MM.1S (cell line): Measurements from ENCODE around the gene PTPRN2.

Experiments
- DNase-seq: peaks from one replicate; pipeline ENCODE4 v3.0.0-alpha.2; 2015
- H2AFZ ChIP-seq: fragments of 300-600 bp; sonication (generic); 2 replicates; pipeline ENCODE4 v1.6.0; 2016; ENCODE audit warnings: antibody characterized with exemption, low read length
- H3F3A ChIP-seq: fragments of 300-600 bp; sonication (generic); 2 replicates; pipeline ENCODE4 v1.6.1; 2016; ENCODE audit warnings: mild to moderate bottlenecking, antibody characterized with exemption, low read length, moderate library complexity, mixed read lengths; ENCODE audit not compliant: insufficient read depth
- H3K27ac ChIP-seq: fragments of 300-600 bp; sonication (generic); 2 replicates; pipeline ENCODE4 v1.5.1; 2016; ENCODE audit warnings: mild to moderate bottlenecking, low read length
- H3K27me3 ChIP-seq: fragments of 300-600 bp; sonication (generic); replicated peaks from 2 replicates; pipeline ENCODE4 v1.6.0; 2016; ENCODE audit warnings: low read length; ENCODE audit not compliant: insufficient read depth
- H3K36me3 ChIP-seq: fragments of 300-600 bp; sonication (generic); replicated peaks from 2 replicates; pipeline ENCODE4 v1.6.1; 2016; ENCODE audit warnings: mild to moderate bottlenecking, low read length, mixed read lengths; ENCODE audit not compliant: insufficient read depth
- H3K4me1 ChIP-seq: fragments of 300-600 bp; sonication (generic); 2 replicates; pipeline ENCODE4 v1.6.1; 2016; ENCODE audit warnings: low read length, mixed read lengths
- H3K4me2 ChIP-seq: fragments of 300-600 bp; sonication (generic); 2 replicates; pipeline ENCODE4 v1.6.0; 2016; ENCODE audit warnings: low read depth, low read length
- H3K4me3 ChIP-seq: fragments of 300-600 bp; sonication (generic); 2 replicates; pipeline ENCODE4 v1.5.1; 2016; ENCODE audit warnings: low read length, mixed read lengths
- H3K79me2 ChIP-seq: fragments of 300-600 bp; sonication (generic); 2 replicates; pipeline ENCODE4 v1.6.1; 2016; ENCODE audit warnings: mixed run types, low read length, mixed read lengths
- H3K9ac ChIP-seq: fragments of 300-600 bp; sonication (generic); 2 replicates; pipeline ENCODE4 v1.6.1; 2016; ENCODE audit warnings: low read length, mixed read lengths
- H3K9me2 ChIP-seq: fragments of 300-600 bp; sonication (generic); replicated peaks from 2 replicates; pipeline ENCODE4 v1.6.1; 2016; ENCODE audit warnings: mild to moderate bottlenecking, low read length, mixed read lengths; ENCODE audit not compliant: insufficient read depth
- H3K9me3 ChIP-seq: fragments of 300-600 bp; sonication (generic); replicated peaks from 2 replicates; pipeline ENCODE4 v1.6.1; 2016; ENCODE audit warnings: mild to moderate bottlenecking, low read length, mixed read lengths; ENCODE audit not compliant: insufficient read depth
- H4K20me1 ChIP-seq: fragments of 300-600 bp; sonication (generic); 2 replicates; pipeline ENCODE4 v1.6.1; 2016; ENCODE audit warnings: mild to moderate bottlenecking, low read length, moderate library complexity, mixed read lengths; ENCODE audit not compliant: insufficient read depth
- EZH2 ChIP-seq: fragments of 300-600 bp; sonication (generic); optimal IDR thresholded peaks from 2 replicates; pipeline ENCODE3; 2017; ENCODE audit warnings: low read depth, mild to moderate bottlenecking, antibody characterized with exemption, low read length, mixed read lengths
- EZH2phosphoT487 ChIP-seq: fragments of 300-600 bp; sonication (generic); IDR thresholded peaks from 2 replicates; pipeline ENCODE4 v1.6.1; 2018; ENCODE audit warnings: antibody characterized with exemption, low read length
- TF ChIP-seq, protein P1 (sequence below): fragments of 300-600 bp; sonication (generic); IDR thresholded peaks from 2 replicates; pipeline ENCODE4 v1.5.1; 2016; ENCODE audit warnings: antibody characterized with exemption, low read length, mixed read lengths

PTPRN2 gene

DNA sequence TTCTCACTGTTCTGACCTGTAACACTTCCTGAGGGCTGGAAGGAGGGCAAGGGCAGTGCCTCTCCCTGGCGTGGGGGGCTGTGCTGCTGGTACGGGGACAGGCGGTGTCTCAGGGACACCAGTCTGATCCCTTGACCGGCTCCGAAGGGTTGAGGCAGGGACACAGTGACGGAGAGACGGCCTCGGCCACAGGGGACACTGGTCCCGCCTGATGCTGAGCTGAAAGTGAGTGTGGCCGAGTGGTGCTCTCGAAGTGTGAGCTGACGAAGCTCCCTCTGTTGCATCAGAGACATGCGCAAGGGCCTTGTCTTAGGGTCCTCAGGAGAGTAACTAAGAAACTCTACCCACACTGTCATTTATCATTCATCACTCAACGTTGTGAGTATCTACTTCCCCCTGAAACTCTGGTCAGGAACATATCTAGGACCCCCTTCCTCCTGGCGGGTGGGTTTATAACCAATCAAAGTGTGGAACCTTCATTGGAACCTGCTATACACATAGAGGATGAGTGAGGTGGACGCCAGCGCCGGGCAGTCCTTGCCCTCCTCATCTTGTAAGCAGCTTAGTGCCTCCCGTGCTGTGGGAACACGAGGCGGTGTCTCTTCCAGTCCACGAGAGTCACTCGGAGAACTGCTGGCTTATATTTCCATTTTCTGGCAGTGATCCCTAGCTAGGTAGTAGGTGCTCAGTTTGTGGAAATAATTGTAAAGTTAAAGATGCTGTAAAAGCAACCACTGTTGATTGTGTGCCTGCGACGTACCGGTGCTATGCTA is 967.7 kb downstream of the PTPRN2 start:
- Histone ChIP-seq H3K79me2 (no peaks in the 10 kb centered on the region), H3K9me2 (no peaks in the 10 kb centered on the region), H3K27me3 (peaks cover 97% of the 10 kb centered on the region), H3K4me2 (no peak overlapping the region), H2AFZ (no peak overlapping the region), H3K4me1 (no peaks in the 10 kb centered on the region), H3K36me3 (no peaks in the 10 kb centered on the region), H3K4me3 (no peak overlapping the region), H3K9me3 (no peaks in the 10 kb centered on the region), H3F3A (no peaks in the 10 kb centered on the region), H3K9ac (no peak overlapping the region), H3K27ac (no peak overlapping the region), H4K20me1 (no peaks in the 10 kb centered on the region)
- no peak for DNase-seq
- TF ChIP-seq, protein P1, sequence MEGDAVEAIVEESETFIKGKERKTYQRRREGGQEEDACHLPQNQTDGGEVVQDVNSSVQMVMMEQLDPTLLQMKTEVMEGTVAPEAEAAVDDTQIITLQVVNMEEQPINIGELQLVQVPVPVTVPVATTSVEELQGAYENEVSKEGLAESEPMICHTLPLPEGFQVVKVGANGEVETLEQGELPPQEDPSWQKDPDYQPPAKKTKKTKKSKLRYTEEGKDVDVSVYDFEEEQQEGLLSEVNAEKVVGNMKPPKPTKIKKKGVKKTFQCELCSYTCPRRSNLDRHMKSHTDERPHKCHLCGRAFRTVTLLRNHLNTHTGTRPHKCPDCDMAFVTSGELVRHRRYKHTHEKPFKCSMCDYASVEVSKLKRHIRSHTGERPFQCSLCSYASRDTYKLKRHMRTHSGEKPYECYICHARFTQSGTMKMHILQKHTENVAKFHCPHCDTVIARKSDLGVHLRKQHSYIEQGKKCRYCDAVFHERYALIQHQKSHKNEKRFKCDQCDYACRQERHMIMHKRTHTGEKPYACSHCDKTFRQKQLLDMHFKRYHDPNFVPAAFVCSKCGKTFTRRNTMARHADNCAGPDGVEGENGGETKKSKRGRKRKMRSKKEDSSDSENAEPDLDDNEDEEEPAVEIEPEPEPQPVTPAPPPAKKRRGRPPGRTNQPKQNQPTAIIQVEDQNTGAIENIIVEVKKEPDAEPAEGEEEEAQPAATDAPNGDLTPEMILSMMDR, result no peak
- no peak for TF ChIP-seq EZH2
- no peak for TF ChIP-seq EZH2phosphoT487

DNA sequence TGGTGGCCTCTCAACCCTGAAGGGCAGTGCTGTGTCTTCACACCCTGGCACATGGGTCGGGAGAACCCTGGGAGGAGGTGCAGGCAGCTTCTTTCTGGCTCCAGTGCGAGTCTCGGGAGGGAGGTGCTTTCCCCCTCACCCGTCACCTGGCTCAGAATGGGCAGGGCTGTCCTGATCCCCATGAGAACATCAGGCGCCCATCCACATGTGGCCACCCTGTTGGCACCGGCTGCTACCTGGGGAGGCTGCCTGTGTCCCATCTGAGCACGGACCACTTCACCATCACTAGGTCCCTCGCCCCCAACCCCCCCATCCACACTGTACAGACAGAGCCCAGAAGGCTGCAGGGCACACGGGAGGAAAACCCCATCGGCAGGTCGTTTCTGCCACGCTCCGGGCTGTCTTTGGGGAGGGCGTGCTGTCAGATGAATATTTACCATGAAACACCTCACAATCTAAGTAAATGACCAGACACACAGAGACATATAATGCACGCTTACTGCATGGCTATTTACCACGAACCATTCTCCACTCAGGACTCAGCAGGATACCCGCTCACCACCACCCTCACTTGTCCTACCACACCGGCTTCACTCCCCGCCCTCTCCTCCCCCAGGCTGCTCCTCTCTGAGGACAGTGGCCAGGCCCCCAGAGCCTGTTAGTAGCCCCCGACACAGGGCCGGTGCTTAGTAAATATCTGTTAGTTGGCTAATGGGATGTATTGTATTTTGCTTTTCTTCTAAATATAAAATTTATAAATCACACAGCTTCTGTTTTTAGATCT is 968.6 kb downstream of the PTPRN2 start:
- Histone ChIP-seq H3K79me2 (no peaks in the 10 kb centered on the region), H3K4me3 (no peak overlapping the region), H3K4me1 (no peaks in the 10 kb centered on the region), H3K9ac (no peak overlapping the region), H3K27ac (no peak overlapping the region), H3F3A (no peaks in the 10 kb centered on the region), H3K9me2 (no peaks in the 10 kb centered on the region), H3K36me3 (no peaks in the 10 kb centered on the region), H2AFZ (no peak overlapping the region), H3K9me3 (no peaks in the 10 kb centered on the region), H3K27me3 (peaks cover 97% of the 10 kb centered on the region), H4K20me1 (no peaks in the 10 kb centered on the region), H3K4me2 (no peak overlapping the region)
- DNase-seq, result no peak
- TF ChIP-seq, protein P1, result no peak
- TF ChIP-seq EZH2phosphoT487, result no peak
- TF ChIP-seq EZH2, result no peak

DNA sequence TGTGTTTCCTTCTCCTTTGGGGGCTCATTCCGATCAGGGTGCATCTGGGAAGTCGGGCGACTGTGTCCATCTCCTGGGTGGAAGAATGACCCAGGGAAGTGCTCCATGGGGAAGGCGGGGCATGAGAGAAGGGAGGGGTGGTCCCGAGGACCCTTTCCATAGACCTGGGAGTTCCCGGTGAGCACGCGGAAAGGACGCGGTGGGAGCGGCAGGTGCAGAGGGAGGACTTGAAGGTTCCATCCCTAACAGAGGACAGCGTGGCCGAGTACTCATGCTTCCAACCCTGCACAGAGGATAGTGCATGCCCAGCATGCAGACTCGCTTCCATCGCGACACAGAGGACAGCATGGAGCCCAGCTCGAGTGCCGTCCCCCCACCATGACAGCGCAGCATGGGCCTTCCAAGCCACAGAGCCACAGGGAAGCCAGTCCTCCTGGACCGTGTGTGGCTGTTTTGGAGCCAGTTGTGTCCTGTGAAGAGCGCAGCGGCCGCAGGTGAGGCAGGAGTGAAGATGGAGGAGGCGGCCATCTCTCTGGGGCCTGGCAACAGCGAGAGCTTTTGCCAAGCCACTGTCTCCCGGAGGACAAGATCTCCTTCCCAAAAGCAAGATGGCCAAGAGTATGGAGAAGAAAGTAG is 969.4 kb downstream of the PTPRN2 start:
- TF ChIP-seq EZH2phosphoT487 (no peak), EZH2 (no peak)
- TF ChIP-seq, protein P1, result no peak
- Histone ChIP-seq H2AFZ (no peak overlapping the region), H4K20me1 (no peaks in the 10 kb centered on the region), H3K79me2 (no peaks in the 10 kb centered on the region), H3K4me2 (no peak overlapping the region), H3K9me2 (no peaks in the 10 kb centered on the region), H3K4me1 (no peaks in the 10 kb centered on the region), H3K4me3 (no peak overlapping the region), H3F3A (no peaks in the 10 kb centered on the region), H3K36me3 (no peaks in the 10 kb centered on the region), H3K9ac (no peak overlapping the region), H3K27ac (no peak overlapping the region), H3K27me3 (peaks cover 97% of the 10 kb centered on the region), H3K9me3 (no peaks in the 10 kb centered on the region)
- no peak for DNase-seq
